GM21737 (cell line): ENCODE results near the gene HBA1.
"Not testable (repeated sequence)": the region's sequence is repeated elsewhere in the genome, so short reads cannot be mapped to it uniquely, and the experiment has no call there.

Experiments
- ATAC-seq: cut with Tn5 transposase; IDR thresholded peaks from one replicate; pipeline ENCODE4 v1.9.1; 2021; ENCODE audit warnings: mild to moderate bottlenecking, moderate library complexity; ENCODE audit not compliant: unreplicated experiment

HBA1 gene

DNA sequence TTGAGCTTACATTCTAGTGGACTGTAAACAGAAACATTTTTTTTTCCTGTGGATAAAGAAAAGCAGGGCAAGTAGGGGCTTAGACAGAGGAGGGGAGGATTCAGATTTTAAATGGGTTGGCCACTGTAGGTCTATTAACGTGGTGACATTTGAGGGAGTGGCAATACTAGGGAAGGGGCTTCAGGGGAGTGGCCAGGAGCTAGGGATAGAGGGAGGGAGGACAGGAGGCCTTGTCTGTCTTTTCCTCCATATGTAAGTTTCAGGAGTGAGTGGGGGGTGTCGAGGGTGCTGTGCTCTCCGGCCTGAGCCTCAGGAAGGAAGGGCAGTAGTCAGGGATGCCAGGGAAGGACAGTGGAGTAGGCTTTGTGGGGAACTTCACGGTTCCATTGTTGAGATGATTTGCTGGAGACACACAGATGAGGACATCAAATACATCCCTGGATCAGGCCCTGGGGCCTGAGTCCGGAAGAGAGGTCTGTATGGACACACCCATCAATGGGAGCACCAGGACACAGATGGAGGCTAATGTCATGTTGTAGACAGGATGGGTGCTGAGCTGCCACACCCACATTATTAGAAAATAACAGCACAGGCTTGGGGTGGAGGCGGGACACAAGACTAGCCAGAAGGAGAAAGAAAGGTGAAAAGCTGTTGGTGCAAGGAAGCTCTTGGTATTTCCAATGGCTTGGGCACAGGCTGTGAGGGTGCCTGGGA lies 17.2 kb upstream of the HBA1 start:
- no peak for ATAC-seq

GRCh38 chr16:160242-160641 lies 16.2 kb upstream of the HBA1 start:
- ATAC-seq, result not testable (repeated sequence)

DNA sequence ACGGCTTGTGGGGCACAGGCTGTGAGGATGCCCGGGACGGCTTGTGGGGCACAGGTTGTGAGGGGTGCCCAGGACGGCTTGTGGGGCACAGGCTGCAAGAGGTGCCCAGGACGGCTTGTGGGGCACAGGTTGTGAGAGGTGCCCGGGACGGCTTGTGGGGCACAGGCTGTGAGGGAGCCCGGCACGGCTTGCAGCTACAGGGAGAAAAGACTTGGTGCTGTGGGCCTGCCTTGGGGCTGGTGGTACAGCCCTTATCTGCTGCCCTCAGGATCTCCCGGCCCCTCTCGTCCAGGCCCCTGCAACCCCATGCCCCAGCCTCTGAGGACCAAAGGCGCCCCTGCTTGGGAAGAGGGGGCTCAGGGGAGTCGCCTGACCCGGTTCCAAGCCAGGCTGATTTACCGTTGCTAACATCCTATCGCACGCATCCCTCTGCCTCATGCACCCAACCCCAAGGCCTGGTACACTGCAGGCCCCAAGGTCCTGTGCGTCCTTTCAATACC lies 15.7 kb upstream of the HBA1 start:
- no peak for ATAC-seq

DNA sequence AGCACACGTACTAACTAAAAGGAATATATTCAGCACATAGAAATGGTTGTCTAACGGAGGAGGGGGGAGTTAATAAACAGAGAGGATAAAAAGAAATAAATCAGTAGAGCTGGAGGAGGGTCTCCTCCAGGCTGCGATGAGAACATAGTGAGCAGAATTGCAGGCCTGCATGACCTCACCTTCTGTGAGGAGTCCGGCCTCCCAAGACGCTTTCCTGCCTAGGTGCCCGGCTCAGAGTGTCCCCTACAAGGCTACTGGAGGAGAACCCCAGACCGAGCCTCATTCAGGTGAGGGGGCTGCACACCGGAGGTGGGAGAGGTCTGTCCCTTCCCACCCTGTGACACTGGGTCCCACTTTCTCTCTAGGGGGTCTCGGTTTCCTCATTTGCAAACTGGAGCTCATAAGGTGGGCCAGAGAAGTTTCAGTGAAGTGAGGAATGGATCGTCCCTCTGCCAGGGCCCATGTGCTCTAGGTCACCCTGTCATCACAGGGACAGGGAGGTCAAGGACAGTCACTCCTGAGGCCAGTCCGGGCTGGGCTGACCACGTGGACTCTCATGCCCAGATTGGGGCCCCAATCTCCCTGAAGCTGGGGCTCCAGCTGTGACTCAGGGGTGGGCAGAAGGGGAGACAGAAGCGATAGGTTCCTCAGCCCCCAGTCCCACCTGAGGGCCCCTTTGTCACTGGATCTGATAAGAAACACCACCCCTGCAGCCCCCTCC lies 14.0 kb upstream of the HBA1 start:
- ATAC-seq, result no peak

DNA sequence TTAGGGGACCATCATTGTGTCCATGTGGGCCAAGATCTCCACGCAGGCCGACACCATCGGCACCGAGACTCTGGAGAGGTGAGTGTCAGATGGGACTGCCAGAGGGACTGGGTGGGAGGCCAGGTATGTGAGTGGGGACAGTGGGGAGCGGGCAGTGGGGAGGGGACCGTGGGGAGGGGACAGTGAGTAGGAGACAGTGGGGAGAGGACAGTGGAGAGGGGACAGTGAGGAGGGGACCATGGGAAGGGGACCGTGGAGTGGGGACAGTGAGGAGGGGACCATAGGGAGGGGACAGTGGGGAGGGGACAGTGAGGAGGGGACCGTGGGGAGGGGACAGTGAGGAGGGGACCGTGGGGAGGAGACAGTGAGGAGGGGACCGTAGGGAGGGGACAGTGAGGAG lies 13.3 kb upstream of the HBA1 start:
- not testable (repeated sequence) for ATAC-seq

GRCh38 chr16:163696-164095 lies 12.8 kb upstream of the HBA1 start:
- ATAC-seq, result not testable (repeated sequence)

DNA sequence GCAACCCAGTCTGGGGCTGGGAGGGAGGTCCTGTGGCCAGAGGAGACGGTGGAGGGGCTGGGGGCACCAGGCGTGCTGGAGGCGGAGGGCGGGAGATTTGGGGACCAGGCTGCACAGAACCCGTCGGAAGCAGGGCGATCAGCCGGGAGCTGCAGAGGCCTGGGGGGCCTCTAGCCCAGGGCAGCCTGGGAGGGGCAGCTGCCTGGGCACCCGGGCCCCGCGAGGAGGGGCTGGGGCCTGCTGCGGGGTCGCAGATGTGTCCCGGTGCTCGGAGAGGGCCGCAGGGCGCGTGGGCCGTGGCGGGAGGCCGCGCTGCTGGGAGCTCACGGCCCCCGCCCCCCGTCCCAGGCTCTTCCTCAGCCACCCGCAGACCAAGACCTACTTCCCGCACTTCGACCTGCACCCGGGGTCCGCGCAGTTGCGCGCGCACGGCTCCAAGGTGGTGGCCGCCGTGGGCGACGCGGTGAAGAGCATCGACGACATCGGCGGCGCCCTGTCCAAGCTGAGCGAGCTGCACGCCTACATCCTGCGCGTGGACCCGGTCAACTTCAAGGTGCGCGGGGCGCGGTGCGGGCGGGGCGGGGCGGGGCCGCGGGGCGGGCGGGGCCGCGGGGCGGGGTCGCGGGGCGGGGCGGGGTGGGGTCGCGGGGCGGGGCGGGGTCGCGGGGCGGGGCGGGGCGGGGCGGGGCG lies 12.2 kb upstream of the HBA1 start:
- ATAC-seq, result not testable (repeated sequence)

DNA sequence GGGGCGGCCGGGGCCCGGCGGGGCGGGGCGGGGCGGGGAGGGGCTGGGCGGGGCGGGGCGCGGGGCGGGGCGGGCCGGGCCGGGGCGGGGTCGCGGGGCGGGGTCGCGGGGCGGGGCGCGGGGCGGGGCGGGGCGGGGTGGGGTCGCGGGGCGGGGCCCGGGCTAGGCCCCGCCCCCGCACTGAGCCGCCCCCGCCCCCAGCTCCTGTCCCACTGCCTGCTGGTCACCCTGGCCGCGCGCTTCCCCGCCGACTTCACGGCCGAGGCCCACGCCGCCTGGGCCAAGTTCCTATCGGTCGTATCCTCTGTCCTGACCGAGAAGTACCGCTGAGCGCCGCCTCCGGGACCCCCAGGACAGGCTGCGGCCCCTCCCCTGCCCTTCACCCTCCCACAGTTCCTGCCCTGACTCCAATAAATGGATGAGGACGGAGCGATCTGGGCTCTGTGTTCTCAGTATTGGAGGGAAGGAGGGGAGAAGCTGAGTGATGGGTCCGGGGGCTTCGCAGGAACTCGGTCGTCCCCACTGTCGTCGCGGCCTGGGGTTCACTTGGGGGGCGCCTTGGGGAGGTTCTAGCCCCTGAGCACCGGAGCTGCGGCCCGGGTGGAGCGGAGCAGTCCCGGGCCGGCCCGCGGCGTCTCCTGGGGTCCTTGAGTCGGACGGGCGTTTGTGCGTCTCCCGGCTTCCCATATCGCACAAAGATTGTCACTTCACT lies 11.5 kb upstream of the HBA1 start:
- no peak for ATAC-seq

DNA sequence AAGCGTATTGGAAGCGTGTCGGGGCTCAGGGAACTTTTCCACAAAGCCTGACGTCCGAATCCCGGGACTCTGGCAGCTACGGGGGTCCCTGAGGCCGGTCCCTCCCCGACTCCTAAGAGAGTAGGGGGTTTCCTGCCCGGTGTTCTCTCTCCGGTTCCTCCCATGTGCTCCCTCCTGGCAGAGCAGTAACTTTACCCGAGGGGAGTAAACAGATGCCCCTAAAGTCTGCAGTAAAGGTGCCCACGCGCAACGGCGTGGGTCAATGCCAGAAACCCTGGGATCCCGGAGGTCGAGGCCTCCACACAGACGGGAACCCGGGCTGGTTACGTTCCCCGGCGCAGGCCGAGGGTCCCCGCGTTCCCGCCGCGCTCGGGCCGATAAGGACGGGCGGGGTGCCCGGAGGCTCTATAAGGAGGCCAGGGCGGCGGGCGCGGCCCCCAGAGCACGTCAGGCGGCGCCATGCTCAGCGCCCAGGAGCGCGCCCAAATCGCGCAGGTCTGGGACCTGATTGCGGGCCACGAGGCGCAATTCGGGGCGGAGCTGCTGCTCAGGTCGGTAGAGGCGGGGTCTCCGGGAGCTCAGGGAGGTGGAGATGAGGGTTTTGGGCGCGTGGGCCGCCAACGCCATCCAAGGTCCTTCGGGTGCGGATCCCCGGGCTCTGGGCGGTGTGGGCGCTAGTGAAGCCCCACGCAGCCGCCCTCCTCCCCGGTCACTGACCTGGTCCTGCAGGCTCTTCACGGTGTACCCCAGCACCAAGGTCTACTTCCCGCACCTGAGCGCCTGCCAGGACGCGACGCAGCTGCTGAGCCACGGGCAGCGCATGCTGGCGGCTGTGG lies 10.7 kb upstream of the HBA1 start, which contains the start of gene HBM:
HBM (plus strand) TSS at position 440 of the 836 bp plus-strand sequence; CDS start at position 460, 20 bp downstream.
- ATAC-seq, result no peak

DNA sequence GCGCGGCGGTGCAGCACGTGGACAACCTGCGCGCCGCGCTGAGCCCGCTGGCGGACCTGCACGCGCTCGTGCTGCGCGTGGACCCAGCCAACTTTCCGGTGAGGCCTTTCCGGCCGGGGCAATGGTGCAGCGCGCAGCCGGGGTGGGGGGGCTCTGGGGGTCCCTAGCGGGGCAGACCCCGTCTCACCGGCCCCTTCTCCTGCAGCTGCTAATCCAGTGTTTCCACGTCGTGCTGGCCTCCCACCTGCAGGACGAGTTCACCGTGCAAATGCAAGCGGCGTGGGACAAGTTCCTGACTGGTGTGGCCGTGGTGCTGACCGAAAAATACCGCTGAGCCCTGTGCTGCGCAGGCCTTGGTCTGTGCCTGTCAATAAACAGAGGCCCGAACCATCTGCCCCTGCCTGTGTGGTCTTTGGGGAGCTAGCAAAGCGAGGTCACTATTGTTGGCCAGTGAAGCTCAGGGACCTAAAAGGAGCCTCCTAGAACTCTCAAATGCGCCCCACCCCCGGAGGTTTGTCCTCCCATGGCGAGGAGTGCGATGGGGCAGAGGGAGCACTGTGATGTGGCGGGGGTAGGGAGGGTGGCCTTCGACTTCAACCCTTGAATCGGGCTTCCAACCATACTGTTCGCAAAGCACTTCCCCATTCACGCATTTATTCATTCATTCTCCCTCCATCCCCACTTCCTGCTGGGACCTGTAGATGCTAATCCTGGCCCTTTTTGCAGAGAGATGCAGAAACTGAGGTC lies 9.9 kb upstream of the HBA1 start:
- no peak for ATAC-seq

- no peak for ATAC-seq
Observed at GRCh38 chr16:167122-167690, 9.3 kb upstream of the HBA1 start.

DNA sequence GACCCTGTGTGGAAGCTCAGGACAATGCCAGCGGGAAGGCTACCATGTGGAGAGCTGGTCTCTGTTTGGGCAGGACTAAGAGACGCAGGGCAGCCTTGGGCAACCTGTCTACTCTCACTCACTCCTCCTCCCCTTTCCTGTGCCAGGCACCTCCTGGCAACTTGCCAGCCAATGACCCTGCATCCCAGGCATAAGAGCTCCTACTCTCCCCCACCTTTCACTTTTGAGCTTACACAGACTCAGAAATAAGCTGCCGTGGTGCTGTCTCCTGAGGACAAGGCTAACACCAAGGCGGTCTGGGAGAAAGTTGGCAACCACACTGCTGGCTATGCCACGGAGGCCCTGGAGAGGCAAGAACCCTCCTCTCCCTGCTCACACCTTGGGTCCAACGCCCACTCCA lies 8.1 kb upstream of the HBA1 start:
- no peak for ATAC-seq

DNA sequence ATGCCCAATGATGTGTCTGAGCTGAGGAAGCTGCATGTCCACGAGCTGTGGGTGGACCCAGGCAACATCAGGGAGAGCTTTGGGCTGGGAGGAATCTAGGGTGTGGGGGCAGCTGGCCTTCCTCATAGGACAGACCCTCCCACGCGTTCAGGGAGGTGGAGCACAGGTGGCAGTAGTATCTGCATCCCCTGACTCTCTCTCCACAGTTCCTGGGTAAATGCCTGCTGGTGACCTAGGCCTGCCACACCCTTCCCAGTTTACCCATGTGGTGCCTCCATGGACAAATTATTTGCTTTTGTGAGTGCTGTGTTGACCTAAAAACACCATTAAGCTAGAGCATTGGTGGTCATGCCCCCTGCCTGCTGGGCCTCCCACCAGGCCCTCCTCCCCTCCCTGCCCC lies 7.5 kb upstream of the HBA1 start:
- ATAC-seq, result no peak

DNA sequence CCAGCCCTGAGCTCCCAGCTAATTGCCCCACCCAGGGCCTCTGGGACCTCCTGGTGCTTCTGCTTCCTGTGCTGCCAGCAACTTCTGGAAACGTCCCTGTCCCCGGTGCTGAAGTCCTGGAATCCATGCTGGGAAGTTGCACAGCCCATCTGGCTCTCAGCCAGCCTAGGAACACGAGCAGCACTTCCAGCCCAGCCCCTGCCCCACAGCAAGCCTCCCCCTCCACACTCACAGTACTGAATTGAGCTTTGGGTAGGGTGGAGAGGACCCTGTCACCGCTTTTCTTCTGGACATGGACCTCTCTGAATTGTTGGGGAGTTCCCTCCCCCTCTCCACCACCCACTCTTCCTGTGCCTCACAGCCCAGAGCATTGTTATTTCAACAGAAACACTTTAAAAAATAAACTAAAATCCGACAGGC lies 6.4 kb upstream of the HBA1 start:
- ATAC-seq, result not testable (repeated sequence)

DNA sequence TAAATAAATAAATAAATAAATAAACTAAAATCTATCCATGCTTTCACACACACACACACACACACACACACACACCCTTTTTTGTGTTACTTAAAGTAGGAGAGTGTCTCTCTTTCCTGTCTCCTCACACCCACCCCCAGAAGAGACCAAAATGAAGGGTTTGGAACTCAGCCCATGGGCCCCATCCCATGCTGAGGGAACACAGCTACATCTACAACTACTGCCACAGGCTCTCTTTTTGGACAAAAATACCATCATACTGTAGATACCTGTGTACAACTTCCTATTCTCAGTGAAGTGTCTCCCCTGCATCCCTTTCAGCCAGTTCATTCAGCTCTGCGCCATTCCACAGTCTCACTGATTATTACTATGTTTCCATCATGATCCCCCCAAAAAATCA lies 5.7 kb upstream of the HBA1 start:
- no peak for ATAC-seq

GRCh38 chr16:172374-172941 lies 4.0 kb upstream of the HBA1 start, which contains the start of gene HBA2:
Gene HBA2, plus strand, starts transcription at chr16:172876. Its CDS starts 37 bp downstream, at chr16:172913.
- not testable (repeated sequence) for ATAC-seq

DNA sequence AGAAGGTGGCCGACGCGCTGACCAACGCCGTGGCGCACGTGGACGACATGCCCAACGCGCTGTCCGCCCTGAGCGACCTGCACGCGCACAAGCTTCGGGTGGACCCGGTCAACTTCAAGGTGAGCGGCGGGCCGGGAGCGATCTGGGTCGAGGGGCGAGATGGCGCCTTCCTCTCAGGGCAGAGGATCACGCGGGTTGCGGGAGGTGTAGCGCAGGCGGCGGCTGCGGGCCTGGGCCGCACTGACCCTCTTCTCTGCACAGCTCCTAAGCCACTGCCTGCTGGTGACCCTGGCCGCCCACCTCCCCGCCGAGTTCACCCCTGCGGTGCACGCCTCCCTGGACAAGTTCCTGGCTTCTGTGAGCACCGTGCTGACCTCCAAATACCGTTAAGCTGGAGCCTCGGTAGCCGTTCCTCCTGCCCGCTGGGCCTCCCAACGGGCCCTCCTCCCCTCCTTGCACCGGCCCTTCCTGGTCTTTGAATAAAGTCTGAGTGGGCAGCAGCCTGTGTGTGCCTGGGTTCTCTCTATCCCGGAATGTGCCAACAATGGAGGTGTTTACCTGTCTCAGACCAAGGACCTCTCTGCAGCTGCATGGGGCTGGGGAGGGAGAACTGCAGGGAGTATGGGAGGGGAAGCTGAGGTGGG lies 3.1 kb upstream of the HBA1 start:
- not testable (repeated sequence) for ATAC-seq
